B cell (primary cell): ENCODE data around the gene VBP1. TPM values are rescaled to one million over a fixed set of nuclear protein-coding genes. Genes with fewer than 3 reads are reported as not detected.

Experiments used
- ATAC-seq: fragments of 200-7000 bp; cut with Tn5 transposase; one replicate; pipeline ENCODE4 v1.10.0; 2021; ENCODE audit warnings: low read depth, mild to moderate bottlenecking, moderate number of reproducible peaks, moderate library complexity
- CTCF ChIA-PET: fragments of 350-600 bp; sonication (Branson Sonifier 250); formaldehyde crosslinking; loops from one replicate; lab custom pipeline; 2021; ENCODE audit warnings: antibody characterized with exemption, inconsistent platforms; lab: Charles Lee
- POLR2A ChIA-PET: fragments of 350-600 bp; sonication (Branson Sonifier 250); formaldehyde crosslinking; loops from one replicate; lab custom pipeline; 2021; ENCODE audit warnings: antibody characterized with exemption; lab: Charles Lee
- DNase-seq: peaks from one replicate; pipeline ENCODE4 v3.0.0; 2013
- H2AFZ ChIP-seq: 2 replicates; pipeline ENCODE4 v1.6.1; 2012; ENCODE audit warnings: mild to moderate bottlenecking, low read depth, low read length; ENCODE audit not compliant: insufficient read depth, poor library complexity, severe bottlenecking
- H3K27ac ChIP-seq, 2 donors: 1 replicate in 1 of 2; 2 replicates in 1 of 2; pipeline ENCODE4 v1.5.1; 2012 to 2013; ENCODE audit warnings: low read length in 2 of 2, mild to moderate bottlenecking in 2 of 2, moderate library complexity in 1 of 2
- H3K27me3 ChIP-seq, 4 experiments: fragments of 200-600 bp in 1 of 4; sonication (generic) in 1 of 4; replicated peaks in 1 of 4; 1 replicate in 2 of 4; 2 replicates in 2 of 4; pipeline versions ENCODE4 v1.6.1 to v1.7.0; 2013 to 2016; ENCODE audit warnings: low read length in 3 of 4, mild to moderate bottlenecking in 2 of 4, mixed read lengths in 1 of 4, moderate library complexity in 1 of 4; ENCODE audit not compliant: insufficient read depth in 4 of 4, control insufficient read depth in 3 of 4; ENCODE audit errors: control extremely low read depth in 1 of 4
- H3K36me3 ChIP-seq, 2 experiments: replicated peaks in 1 of 2; 1 replicate in 1 of 2; 2 replicates in 1 of 2; pipeline versions ENCODE4 v1.6.1 to v1.7.1; 2013; ENCODE audit warnings: low read length in 1 of 2; ENCODE audit not compliant: insufficient read depth in 2 of 2, control insufficient read depth in 1 of 2; ENCODE audit errors: control extremely low read depth in 1 of 2, extremely low read depth in 1 of 2
- H3K4me1 ChIP-seq, 2 donors: fragments of 200-600 bp in 1 of 2; sonication (generic) in 1 of 2; 1 replicate in 1 of 2; 2 replicates in 1 of 2; pipeline versions ENCODE4 v1.5.1 to v1.6.1; 2013 to 2017; ENCODE audit warnings: low read length in 2 of 2; ENCODE audit not compliant: control insufficient read depth in 2 of 2, insufficient read depth in 2 of 2
- H3K4me2 ChIP-seq: replicated peaks from 2 replicates; pipeline ENCODE3; 2012; ENCODE audit warnings: mild to moderate bottlenecking, low read depth, low read length; ENCODE audit not compliant: poor library complexity, severe bottlenecking
- H3K4me3 ChIP-seq, 5 experiments: fragments of 200-600 bp in 1 of 5; sonication (generic) in 1 of 5; 1 replicate in 3 of 5; 2 replicates in 2 of 5; pipeline versions ENCODE4 v1.5.1 to v1.7.0; 2011 to 2016; ENCODE audit warnings: low read length in 4 of 5, mild to moderate bottlenecking in 4 of 5, low read depth in 2 of 5, control low read depth in 1 of 5, moderate library complexity in 1 of 5; ENCODE audit not compliant: insufficient read depth in 1 of 5; ENCODE audit errors: control extremely low read depth in 1 of 5, extremely low read depth in 1 of 5
- H3K79me2 ChIP-seq: fragments of 200-600 bp; sonication (generic); one replicate; pipeline ENCODE4 v1.6.0; 2016; ENCODE audit warnings: low read length; ENCODE audit not compliant: control insufficient read depth, insufficient read depth
- H3K9ac ChIP-seq: fragments of 200-600 bp; sonication (generic); 2 replicates; pipeline ENCODE4 v1.6.1; 2017; ENCODE audit warnings: mild to moderate bottlenecking, low read length, moderate library complexity
- H3K9me3 ChIP-seq, 3 donors: one replicate each; pipeline versions ENCODE4 v1.6.1 to v1.7.1; 2013; ENCODE audit warnings: low read length in 2 of 3; ENCODE audit not compliant: control insufficient read depth in 2 of 3, insufficient read depth in 1 of 3; ENCODE audit errors: control extremely low read depth in 1 of 3
- H4K20me1 ChIP-seq: 2 replicates; pipeline ENCODE4 v1.6.0; 2012; ENCODE audit warnings: mild to moderate bottlenecking, low read length; ENCODE audit not compliant: insufficient read depth, control insufficient read depth, poor library complexity, severe bottlenecking
- H3K27ac Mint-ChIP-seq: one replicate; pipeline ENCODE4 v1.8.0; 2021; ENCODE audit warnings: mixed read lengths
- H3K27me3 Mint-ChIP-seq: one replicate; pipeline ENCODE4 v1.8.0; 2021; ENCODE audit warnings: mixed read lengths
- H3K4me1 Mint-ChIP-seq: one replicate; pipeline ENCODE4 v1.8.0; 2021; ENCODE audit warnings: mixed read lengths
- H3K4me3 Mint-ChIP-seq: one replicate; pipeline ENCODE4 v1.8.0; 2021; ENCODE audit warnings: mixed read lengths
- H3K9me3 Mint-ChIP-seq: one replicate; pipeline ENCODE4 v1.8.0; 2022; ENCODE audit warnings: mixed read lengths; ENCODE audit not compliant: insufficient read depth
- EZH2 ChIP-seq: IDR thresholded peaks from 2 replicates; pipeline ENCODE4 v1.6.1; 2012; ENCODE audit warnings: borderline replicate concordance, low read depth, mild to moderate bottlenecking, moderate library complexity, low read length; ENCODE audit not compliant: insufficient read depth, poor library complexity, severe bottlenecking
- WGBS: methylation state at CpG from one replicate; pipeline ENCODE4 v1.1.5; 2013; ENCODE audit warnings: missing lambda C conversion rate; ENCODE audit not compliant: insufficient coverage; 5-methylcytosine and 5-hydroxymethylcytosine counted together
- intact Hi-C: fragments of 100-400 bp; cut with micrococcal nuclease; formaldehyde crosslinking; loops from one replicate; pipeline ENCODE4 v1.10.0; 2022
- polyA plus RNA-seq: library from polyadenylated mRNA; depleted of rRNA; stranded (reverse); fragments of >200 nt; gene quantifications from 2 replicates; pipeline ENCODE4 v1.2.3, GENCODE V29; 2012
- total RNA-seq, 2 donors: library from RNA; stranded (reverse); fragments of 120-200 nt in 1 of 2; gene quantifications; 1 replicate in 1 of 2; 2 replicates in 1 of 2; pipeline versions ENCODE4 v1.2.3 to v1.2.4, GENCODE V29; 2013 to 2022
- TF ChIP-seq, protein P1 (sequence below): fragments of 200-600 bp; IDR thresholded peaks from one replicate; pipeline ENCODE4 v1.8.0; 2022; ENCODE audit warnings: antibody characterized with exemption, mild to moderate bottlenecking

Gene VBP1
- total and polyA plus RNA-seq, 2 donors (not counting 1 experiment from before 2014, with no cell fraction given) = 6.5 to 29.7 TPM

DNA sequence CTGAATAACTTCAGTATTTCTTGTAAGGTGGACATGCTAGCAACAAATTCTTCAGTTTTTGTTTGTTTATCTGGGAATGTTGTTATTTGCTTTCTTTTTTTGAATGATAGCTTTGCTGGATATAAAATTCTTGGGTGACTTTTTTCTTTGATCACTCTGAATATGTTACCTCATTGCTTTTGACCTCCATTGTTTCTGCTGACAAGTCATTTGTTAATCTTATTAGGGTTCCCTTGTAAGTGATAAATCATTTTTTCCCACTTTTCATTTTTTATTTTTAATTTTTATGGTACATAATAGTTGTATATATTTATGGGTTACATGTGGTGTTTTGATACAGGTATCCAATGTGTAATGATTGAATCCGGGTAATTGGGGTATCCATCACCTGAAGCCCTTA lies 54.7 kb downstream of the VBP1 start:
- no peak overlapping the region for H3K27ac Mint-ChIP-seq
- intact Hi-C loops = no loop called here

DNA sequence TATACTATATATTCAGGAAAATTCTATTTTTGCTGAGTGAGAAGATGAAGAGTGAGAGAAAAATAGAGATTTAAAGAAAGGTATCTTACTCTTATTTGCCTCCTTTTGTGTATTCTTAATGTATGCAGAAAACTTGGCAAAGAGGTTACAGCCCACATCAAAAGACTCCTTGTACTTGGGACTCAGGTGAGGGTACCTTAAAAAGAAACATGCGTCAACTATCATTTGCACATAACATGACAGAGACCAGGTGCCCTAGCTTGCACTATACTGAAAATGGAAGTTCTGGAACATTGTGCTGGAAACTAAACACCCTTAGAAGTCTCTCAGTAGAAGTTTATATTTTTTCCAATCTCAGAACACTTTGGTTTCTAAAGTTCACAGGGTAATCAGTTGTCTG lies 63.6 kb downstream of the VBP1 start:
- no CpG with 5 or more reads among the region's 1 CpG for WGBS
- Histone ChIP-seq H4K20me1 (no peaks in the 10 kb centered on the region), H3K4me1 (no peaks in the 10 kb centered on the region), H3K36me3 (no peaks in the 10 kb centered on the region), H3K27me3 (no peaks in the 10 kb centered on the region), H3K79me2 (no peaks in the 10 kb centered on the region), H2AFZ (no peak overlapping the region), H3K4me2 (no peak overlapping the region), H3K4me3 (no peak overlapping the region), H3K9ac (no peak overlapping the region), H3K9me3 (no peaks in the 10 kb centered on the region), H3K27ac (no peak overlapping the region)
- Mint-ChIP-seq H3K9me3 (no peaks in the 10 kb centered on the region), H3K4me3 (no peak overlapping the region), H3K4me1 (no peaks in the 10 kb centered on the region), H3K27ac (no peak overlapping the region), H3K27me3 (peaks cover 3% of the 10 kb centered on the region)
- DNase-seq = no peak
- no peak for ATAC-seq
- TF ChIP-seq, protein P1, sequence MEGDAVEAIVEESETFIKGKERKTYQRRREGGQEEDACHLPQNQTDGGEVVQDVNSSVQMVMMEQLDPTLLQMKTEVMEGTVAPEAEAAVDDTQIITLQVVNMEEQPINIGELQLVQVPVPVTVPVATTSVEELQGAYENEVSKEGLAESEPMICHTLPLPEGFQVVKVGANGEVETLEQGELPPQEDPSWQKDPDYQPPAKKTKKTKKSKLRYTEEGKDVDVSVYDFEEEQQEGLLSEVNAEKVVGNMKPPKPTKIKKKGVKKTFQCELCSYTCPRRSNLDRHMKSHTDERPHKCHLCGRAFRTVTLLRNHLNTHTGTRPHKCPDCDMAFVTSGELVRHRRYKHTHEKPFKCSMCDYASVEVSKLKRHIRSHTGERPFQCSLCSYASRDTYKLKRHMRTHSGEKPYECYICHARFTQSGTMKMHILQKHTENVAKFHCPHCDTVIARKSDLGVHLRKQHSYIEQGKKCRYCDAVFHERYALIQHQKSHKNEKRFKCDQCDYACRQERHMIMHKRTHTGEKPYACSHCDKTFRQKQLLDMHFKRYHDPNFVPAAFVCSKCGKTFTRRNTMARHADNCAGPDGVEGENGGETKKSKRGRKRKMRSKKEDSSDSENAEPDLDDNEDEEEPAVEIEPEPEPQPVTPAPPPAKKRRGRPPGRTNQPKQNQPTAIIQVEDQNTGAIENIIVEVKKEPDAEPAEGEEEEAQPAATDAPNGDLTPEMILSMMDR = no peak
- no peak for TF ChIP-seq EZH2
- intact Hi-C loops = no loop called here
- CTCF ChIA-PET = no interaction called here
- POLR2A ChIA-PET = no interaction called here

More for the DNA sequence above, 54.7 kb downstream of the VBP1 start:
- ATAC-seq = no peak
- H3K4me1 ChIP-seq = no peaks in the 10 kb centered on the region
- no peak overlapping the region for H2AFZ ChIP-seq
- no CpG with 5 or more reads among the region's 1 CpG for WGBS
- H3K4me2 ChIP-seq = no peak overlapping the region
- ChIA-PET POLR2A (no interaction called here), CTCF (no interaction called here)
- no peak overlapping the region for H3K27ac ChIP-seq
- H3K9ac ChIP-seq = no peak overlapping the region
- no peak for DNase-seq
- no peaks in the 10 kb centered on the region for H3K36me3 ChIP-seq
- H3K27me3 ChIP-seq = no peaks in the 10 kb centered on the region
- no peak overlapping the region for H3K4me3 Mint-ChIP-seq
- no peaks in the 10 kb centered on the region for H4K20me1 ChIP-seq
- no peaks in the 10 kb centered on the region for H3K9me3 Mint-ChIP-seq
- H3K4me3 ChIP-seq = no peak overlapping the region
- no peaks in the 10 kb centered on the region for H3K79me2 ChIP-seq
- H3K9me3 ChIP-seq = peaks cover 0 to 1% (median 0%) of the 10 kb centered on the region in 3 donors
- no peaks in the 10 kb centered on the region for H3K4me1 Mint-ChIP-seq
- TF ChIP-seq, protein P1 = no peak
- TF ChIP-seq EZH2 = no peak
- H3K27me3 Mint-ChIP-seq = no peaks in the 10 kb centered on the region

Other genes starting within 250 kb of the VBP1 start
- 1.4 and 2.9 TPM in 2 replicates for gene F8, start 193.7 kb upstream of the VBP1 start, total RNA-seq
- 0.69 and 0.86 TPM in 2 replicates for gene F8, start 193.7 kb upstream of the VBP1 start, polyA plus RNA-seq
- gene FUNDC2, start 189.6 kb upstream of the VBP1 start, total RNA-seq = 42.3 and 46.5 TPM in 2 replicates
- 28.8 and 32.3 TPM in 2 replicates for gene FUNDC2, start 189.6 kb upstream of the VBP1 start, polyA plus RNA-seq
- gene CMC4, start 145.3 kb upstream of the VBP1 start, total RNA-seq = 4.4 and 6.0 TPM in 2 replicates
- gene CMC4, start 145.3 kb upstream of the VBP1 start, polyA plus RNA-seq = 8.3 and 10.1 TPM in 2 replicates
- 13.4 and 20.3 TPM in 2 replicates for gene MTCP1, start 145.3 kb upstream of the VBP1 start, total RNA-seq
- gene MTCP1, start 145.3 kb upstream of the VBP1 start, polyA plus RNA-seq = 2.6 and 2.9 TPM in 2 replicates
- gene BRCC3, start 145.0 kb upstream of the VBP1 start, total RNA-seq = 14.3 and 16.9 TPM in 2 replicates
- 7.3 and 9.8 TPM in 2 replicates for gene BRCC3, start 145.0 kb upstream of the VBP1 start, polyA plus RNA-seq
- 7.8 and 8.8 TPM in 2 replicates for gene RAB39B, start 48.0 kb downstream of the VBP1 start, total RNA-seq
- gene RAB39B, start 48.0 kb downstream of the VBP1 start, polyA plus RNA-seq = 2.0 and 2.4 TPM in 2 replicates
- gene CLIC2, start 118.2 kb downstream of the VBP1 start, total RNA-seq = 0.10 and 0.15 TPM in 2 replicates
- 0.13 and 0.16 TPM in 2 replicates for gene CLIC2, start 118.2 kb downstream of the VBP1 start, polyA plus RNA-seq
- gene F8A2, start 165.6 kb downstream of the VBP1 start, total RNA-seq = not detected in 2 replicates
- not detected in 2 replicates for gene F8A2, start 165.6 kb downstream of the VBP1 start, polyA plus RNA-seq
- 7.7 and 14.8 TPM in 2 replicates for gene F8A3, start 242.2 kb downstream of the VBP1 start, total RNA-seq
- gene F8A3, start 242.2 kb downstream of the VBP1 start, polyA plus RNA-seq = 1.2 and 2.3 TPM in 2 replicates